BLaER1 treated with 17β-estradiol and CSF1 and Interleukin-3, amounts not matched to agents 10 nM and 100 nM (cell line): ENCODE measurements around the gene PLXND1.
A peak's percentile ranks its signal among the peaks of the same experiment; 100 is the strongest.
"Not testable (repeated sequence)": the region's sequence is repeated elsewhere in the genome, so short reads cannot be mapped to it uniquely, and the experiment has no call there.

Source experiments
- H3K27ac ChIP-seq, 11 experiments: shearing (Covaris generic); formaldehyde crosslinking; 2 replicates each; pipeline ENCODE4 v1.8.1; 2022
- H3K27me3 ChIP-seq, 11 experiments: shearing (Covaris generic); formaldehyde crosslinking; 2 replicates each; pipeline ENCODE4 v1.8.1; 2022
- H3K36me3 ChIP-seq, 11 experiments: shearing (Covaris generic); formaldehyde crosslinking; 2 replicates each; pipeline ENCODE4 v1.8.1; 2022
- H3K4me1 ChIP-seq, 10 experiments: shearing (Covaris generic); formaldehyde crosslinking; 2 replicates each; pipeline ENCODE4 v1.8.1; 2022
- H3K4me2 ChIP-seq, 11 experiments: shearing (Covaris generic); formaldehyde crosslinking; 2 replicates each; pipeline ENCODE4 v1.8.1; 2022
- H3K4me3 ChIP-seq, 10 experiments: shearing (Covaris generic); formaldehyde crosslinking; 2 replicates each; pipeline ENCODE4 v1.8.1; 2022
- H3K9ac ChIP-seq, 11 experiments: shearing (Covaris generic); formaldehyde crosslinking; 2 replicates each; pipeline ENCODE4 v1.8.1; 2022
- H3K9me3 ChIP-seq, 11 experiments: shearing (Covaris generic); formaldehyde crosslinking; replicated peaks in 1 of 11; 2 replicates each; pipeline ENCODE4 v1.8.1; 2022
- H4K20me1 ChIP-seq, 11 experiments: shearing (Covaris generic); formaldehyde crosslinking; 2 replicates each; pipeline ENCODE4 v1.8.1; 2022
- Cebpa-rat ChIP-seq, 11 experiments: shearing (Covaris generic); IDR thresholded peaks; 2 replicates each; pipeline ENCODE4 v1.8.1; 2022

The PLXND1 gene

GRCh38 chr3:129549006-129549800 is 57.3 kb downstream of the PLXND1 start:
- Histone ChIP-seq H3K4me1 (peaks cover 42 to 59% (median 47%) of the 10 kb centered on the region in 10 experiments), H3K9me3 (no peaks in the 10 kb centered on the region), H3K36me3 (no peaks in the 10 kb centered on the region), H4K20me1 (peaks cover 0 to 5% (median 0%) of the 10 kb centered on the region in 11 experiments; a peak in 3 of 22 replicates), H3K9ac (0 out of 22 replicates have a peak overlapping the region, but pooled peaks of 1 of the 11 experiments have one; percentile 19), H3K27me3 (no peaks in the 10 kb centered on the region), H3K27ac (peak overlapping the region in 7 of 11 experiments; percentile 2 to 65 (median 44); a peak in 11 of 22 replicates), H3K4me3 (no peak overlapping the region), H3K4me2 (peak overlapping the region in 10 of 11 experiments; percentile 8 to 70 (median 46); a peak in 14 of 22 replicates)
- no peak for TF ChIP-seq Cebpa-rat (IDR thresholded peaks at IDR 0.05)

DNA sequence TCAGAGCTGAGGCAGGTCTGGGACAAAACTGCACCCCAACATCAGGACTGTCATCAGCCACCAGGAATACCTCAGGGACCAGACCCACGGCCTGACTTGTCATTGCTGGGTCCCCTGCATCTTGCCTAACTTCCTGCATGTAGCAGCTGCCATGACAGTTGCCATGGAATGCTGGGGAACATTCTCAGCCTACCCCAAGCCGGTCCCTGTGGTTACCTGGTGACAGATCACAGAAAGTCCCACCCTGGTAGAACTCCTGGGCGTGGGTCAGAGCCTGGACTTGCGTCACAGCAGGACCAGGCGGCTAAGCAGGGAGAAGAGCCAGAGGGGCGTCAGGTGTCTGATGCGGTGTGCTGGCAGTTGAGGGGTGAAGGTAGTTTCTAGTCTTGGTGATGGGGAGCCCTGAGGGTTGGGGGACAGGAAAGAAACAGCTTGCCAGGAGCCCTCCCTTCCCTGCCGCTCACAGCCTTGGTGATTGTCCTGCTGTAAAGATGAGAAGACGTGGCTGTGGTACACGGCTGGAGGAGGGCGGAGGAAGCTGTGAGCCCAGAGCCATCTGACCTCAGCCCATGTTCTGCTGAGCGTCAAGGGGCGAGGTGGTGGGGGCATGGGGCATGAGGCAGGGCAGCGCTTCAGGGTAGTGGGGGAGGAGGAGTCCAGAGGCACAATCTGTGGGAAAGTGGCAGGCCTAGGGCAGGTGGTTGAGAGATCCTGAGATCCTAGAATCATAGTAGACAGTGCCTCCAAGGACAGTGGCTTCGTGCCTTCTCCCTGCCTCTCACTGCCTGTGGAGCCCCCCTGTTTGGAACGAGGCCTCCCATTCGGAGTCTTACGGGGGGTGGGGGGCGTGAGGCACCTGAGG is 58.1 kb downstream of the PLXND1 start:
- no peak for TF ChIP-seq Cebpa-rat (IDR thresholded peaks at IDR 0.05)

GRCh38 chr3:129547241-129547640 is 59.2 kb downstream of the PLXND1 start:
- no peaks in the 10 kb centered on the region for H3K36me3 ChIP-seq
- no peaks in the 10 kb centered on the region; a peak in 2 of 22 replicates for H4K20me1 ChIP-seq
- H3K27ac ChIP-seq, result no peak overlapping the region
- H3K9me3 ChIP-seq, result no peaks in the 10 kb centered on the region
- H3K4me1 ChIP-seq, result peaks cover 22 to 40% (median 27%) of the 10 kb centered on the region in 10 experiments; a peak in 19 of 20 replicates
- H3K4me3 ChIP-seq, result no peak overlapping the region
- H3K9ac ChIP-seq, result no peak overlapping the region
- H3K27me3 ChIP-seq, result no peaks in the 10 kb centered on the region
- no peak overlapping the region for H3K4me2 ChIP-seq
- no peak for TF ChIP-seq Cebpa-rat (IDR thresholded peaks at IDR 0.05)

More for the DNA sequence above, 58.1 kb downstream of the PLXND1 start:
- Histone ChIP-seq H3K4me3 (no peak overlapping the region), H3K27me3 (no peaks in the 10 kb centered on the region), H4K20me1 (peaks cover 0 to 5% (median 0%) of the 10 kb centered on the region in 11 experiments; a peak in 2 of 22 replicates), H3K4me2 (peak overlapping the region in 8 of 11 experiments; percentile 8 to 70 (median 32); a peak in 10 of 22 replicates), H3K9ac (no peak overlapping the region), H3K27ac (peak overlapping the region in 7 of 11 experiments; percentile 2 to 65 (median 44); a peak in 10 of 22 replicates), H3K36me3 (no peaks in the 10 kb centered on the region), H3K9me3 (no peaks in the 10 kb centered on the region), H3K4me1 (peaks cover 33 to 51% (median 38%) of the 10 kb centered on the region in 10 experiments)

DNA sequence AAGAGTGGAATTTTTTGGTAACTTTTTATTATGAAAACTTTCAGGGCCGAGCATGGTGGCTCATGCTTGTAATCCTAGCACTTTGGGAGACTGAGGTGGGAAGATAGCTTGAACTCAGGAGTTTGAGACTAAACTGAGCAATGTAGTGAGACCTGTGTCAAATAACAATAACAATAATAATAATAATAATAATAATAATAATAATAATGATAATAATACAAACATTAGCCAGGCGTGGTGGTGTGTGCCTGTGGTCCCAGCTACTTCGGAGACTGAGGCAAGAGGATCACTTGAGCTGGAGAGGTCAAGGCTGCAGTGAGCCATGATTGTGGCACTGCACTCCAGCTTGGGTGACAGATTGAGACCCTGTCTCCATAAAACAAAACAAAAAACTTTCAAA is 60.5 kb downstream of the PLXND1 start:
- H3K9me3 ChIP-seq, H3K27me3 ChIP-seq: not testable (repeated sequence)
- H3K4me1 ChIP-seq, result peaks cover 22 to 35% (median 26%) of the 10 kb centered on the region in 10 experiments; a peak in 17 of 20 replicates

DNA sequence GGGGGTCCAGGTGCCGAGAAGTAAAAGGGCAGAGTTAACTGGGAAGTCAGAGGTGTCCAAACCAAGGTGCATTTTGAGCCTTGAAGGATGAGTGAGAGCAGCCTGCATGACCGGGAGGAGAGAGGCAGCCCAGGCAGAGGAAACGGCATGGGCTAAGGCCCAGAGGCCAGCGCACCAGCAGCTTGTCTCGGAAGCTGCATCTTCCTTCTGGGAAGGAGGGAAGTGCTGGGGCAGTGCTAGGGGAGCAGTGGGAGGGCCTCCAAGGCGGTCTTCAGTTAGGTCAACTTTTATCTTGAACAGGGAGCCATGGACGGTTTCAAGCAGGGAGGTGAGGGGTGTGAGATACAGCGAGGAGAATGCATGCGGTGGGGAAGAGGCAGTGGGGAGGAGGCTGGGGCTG is 62.5 kb downstream of the PLXND1 start:
- H3K4me2 ChIP-seq, result no peak overlapping the region
- no peak for TF ChIP-seq Cebpa-rat (IDR thresholded peaks at IDR 0.05)
- no peak overlapping the region; a peak in 1 of 22 replicates for H3K9ac ChIP-seq
- H3K4me3 ChIP-seq, result no peak overlapping the region
- H3K9me3 ChIP-seq, result no peaks in the 10 kb centered on the region
- H3K36me3 ChIP-seq, result no peaks in the 10 kb centered on the region
- peaks cover 2 to 16% (median 12%) of the 10 kb centered on the region in 10 experiments; a peak in 17 of 20 replicates for H3K4me1 ChIP-seq
- no peaks in the 10 kb centered on the region; a peak in 1 of 22 replicates for H4K20me1 ChIP-seq
- H3K27me3 ChIP-seq, result no peaks in the 10 kb centered on the region
- no peak overlapping the region for H3K27ac ChIP-seq

More for the DNA sequence above, 60.5 kb downstream of the PLXND1 start:
- not testable (repeated sequence) for H3K4me3 ChIP-seq, H3K9ac ChIP-seq, H3K4me2 ChIP-seq, H4K20me1 ChIP-seq, H3K36me3 ChIP-seq, H3K27ac ChIP-seq

DNA sequence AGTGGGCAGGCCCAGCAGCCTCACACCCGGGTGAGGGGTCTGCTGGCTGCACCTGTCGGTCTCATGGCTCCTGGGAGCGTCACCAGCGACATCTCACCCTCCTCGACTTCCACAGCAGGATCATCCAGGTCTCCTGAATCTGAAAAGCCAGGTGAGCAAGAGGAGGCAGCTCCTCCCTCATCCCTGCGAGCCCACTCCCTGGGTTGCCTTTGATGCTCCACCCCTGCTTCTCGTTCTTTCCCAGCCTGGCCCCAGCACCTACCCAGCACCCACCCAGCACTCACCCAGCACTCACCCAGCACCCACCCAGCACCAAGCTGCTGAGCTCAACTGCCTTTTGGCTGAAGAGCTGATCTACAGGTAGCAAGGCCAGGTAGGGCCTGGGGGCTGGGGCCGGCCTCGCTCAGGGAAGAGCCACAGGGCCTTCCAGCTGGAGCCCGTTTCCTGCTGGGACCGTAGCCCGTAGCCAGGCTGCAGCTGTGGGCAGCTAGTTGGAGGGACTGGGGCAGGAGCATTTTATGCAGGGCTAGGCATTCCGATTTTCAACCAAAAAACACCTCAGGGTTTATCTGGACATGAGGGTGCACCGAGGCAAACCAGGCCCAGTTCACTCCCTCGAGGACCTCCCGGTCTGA is 63.2 kb downstream of the PLXND1 start, which contains the start of gene H1-8:
TSS of gene H1-8 (plus strand) at position 20 of the 635 bp plus-strand sequence. CDS start at position 64, 44 bp downstream.
- TF ChIP-seq Cebpa-rat (IDR thresholded peaks at IDR 0.05), result no peak
- peaks cover 0 to 11% (median 5%) of the 10 kb centered on the region in 10 experiments; a peak in 13 of 20 replicates for H3K4me1 ChIP-seq
- H3K27ac ChIP-seq, result no peak within 1 kb of the TSS
- H3K36me3 ChIP-seq, result no peaks in the 10 kb centered on the region
- H3K4me2 ChIP-seq, result no peak within 1 kb of the TSS
- no peaks in the 10 kb centered on the region; a peak in 1 of 22 replicates for H4K20me1 ChIP-seq
- no peak within 1 kb of the TSS; a peak in 1 of 22 replicates for H3K9ac ChIP-seq
- no peak within 1 kb of the TSS for H3K4me3 ChIP-seq
- H3K9me3 ChIP-seq, result no peaks in the 10 kb centered on the region
- H3K27me3 ChIP-seq, result no peaks in the 10 kb centered on the region

DNA sequence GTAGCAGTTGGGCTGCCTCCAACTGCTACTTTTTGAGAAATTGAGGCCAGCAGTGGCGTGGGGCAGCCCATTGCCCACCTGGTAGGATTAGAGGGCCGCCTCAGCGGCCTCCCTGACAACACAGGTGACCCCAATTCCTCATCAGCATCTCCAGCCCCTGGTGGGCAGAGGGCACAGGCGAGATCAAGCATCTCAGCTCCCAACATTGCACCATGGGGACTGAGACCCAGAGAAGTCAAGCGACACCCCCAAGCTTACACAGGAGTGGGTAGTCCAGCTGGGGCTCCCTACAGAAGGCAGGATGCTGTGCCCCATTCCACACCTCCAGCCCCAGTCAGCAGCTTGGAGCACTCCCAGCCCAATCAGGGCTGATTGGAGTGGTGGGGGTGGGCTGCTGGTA is 63.7 kb downstream of the PLXND1 start:
- no peak overlapping the region for H3K4me2 ChIP-seq
- no peak for TF ChIP-seq Cebpa-rat (IDR thresholded peaks at IDR 0.05)
- H4K20me1 ChIP-seq, result no peaks in the 10 kb centered on the region; a peak in 1 of 22 replicates
- no peaks in the 10 kb centered on the region for H3K36me3 ChIP-seq
- peaks cover 0 to 6% (median under 1%) of the 10 kb centered on the region in 10 experiments; a peak in 8 of 20 replicates for H3K4me1 ChIP-seq
- no peaks in the 10 kb centered on the region for H3K9me3 ChIP-seq
- no peak overlapping the region for H3K27ac ChIP-seq
- H3K9ac ChIP-seq, result no peak overlapping the region
- H3K4me3 ChIP-seq, result no peak overlapping the region
- H3K27me3 ChIP-seq, result no peaks in the 10 kb centered on the region

GRCh38 chr3:129540776-129541516 is 65.5 kb downstream of the PLXND1 start:
- no peak overlapping the region for H3K4me3 ChIP-seq
- no peaks in the 10 kb centered on the region for H3K27me3 ChIP-seq
- no peak overlapping the region for H3K4me2 ChIP-seq
- H3K36me3 ChIP-seq, result no peaks in the 10 kb centered on the region
- H3K9ac ChIP-seq, result no peak overlapping the region
- no peak overlapping the region for H3K27ac ChIP-seq
- TF ChIP-seq Cebpa-rat (IDR thresholded peaks at IDR 0.05), result no peak
- no peaks in the 10 kb centered on the region for H3K9me3 ChIP-seq
- peaks cover 0 to 6% (median 0%) of the 10 kb centered on the region in 10 experiments; a peak in 4 of 20 replicates for H3K4me1 ChIP-seq
- no peaks in the 10 kb centered on the region; a peak in 1 of 22 replicates for H4K20me1 ChIP-seq
